ENCODE data around the gene UPF3B. TPM values are rescaled to one million over a fixed set of nuclear protein-coding genes. Genes with fewer than 3 reads are reported as not detected.

Gene UPF3B
- total RNA-seq, 1 donor from 2014 or later = 8.3 TPM

- DNase-seq (ENCODE audit: extremely low spot score, unreplicated experiment) = peak; percentile 89
- no peaks in the 10 kb centered on the region for H3K27me3 Mint-ChIP-seq (ENCODE audit: unreplicated experiment)
- TF ChIP-seq, protein P1, sequence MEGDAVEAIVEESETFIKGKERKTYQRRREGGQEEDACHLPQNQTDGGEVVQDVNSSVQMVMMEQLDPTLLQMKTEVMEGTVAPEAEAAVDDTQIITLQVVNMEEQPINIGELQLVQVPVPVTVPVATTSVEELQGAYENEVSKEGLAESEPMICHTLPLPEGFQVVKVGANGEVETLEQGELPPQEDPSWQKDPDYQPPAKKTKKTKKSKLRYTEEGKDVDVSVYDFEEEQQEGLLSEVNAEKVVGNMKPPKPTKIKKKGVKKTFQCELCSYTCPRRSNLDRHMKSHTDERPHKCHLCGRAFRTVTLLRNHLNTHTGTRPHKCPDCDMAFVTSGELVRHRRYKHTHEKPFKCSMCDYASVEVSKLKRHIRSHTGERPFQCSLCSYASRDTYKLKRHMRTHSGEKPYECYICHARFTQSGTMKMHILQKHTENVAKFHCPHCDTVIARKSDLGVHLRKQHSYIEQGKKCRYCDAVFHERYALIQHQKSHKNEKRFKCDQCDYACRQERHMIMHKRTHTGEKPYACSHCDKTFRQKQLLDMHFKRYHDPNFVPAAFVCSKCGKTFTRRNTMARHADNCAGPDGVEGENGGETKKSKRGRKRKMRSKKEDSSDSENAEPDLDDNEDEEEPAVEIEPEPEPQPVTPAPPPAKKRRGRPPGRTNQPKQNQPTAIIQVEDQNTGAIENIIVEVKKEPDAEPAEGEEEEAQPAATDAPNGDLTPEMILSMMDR (IDR thresholded peaks at IDR 0.05) = no peak
- peaks cover 31% of the 10 kb centered on the region for H3K4me1 Mint-ChIP-seq (ENCODE audit: unreplicated experiment)
- peak within 1 kb of the TSS; percentile 96 for H3K27ac Mint-ChIP-seq (ENCODE audit: unreplicated experiment)
- H3K9me3 Mint-ChIP-seq (ENCODE audit: unreplicated experiment) = no peaks in the 10 kb centered on the region
- peak within 1 kb of the TSS; percentile 89 for H3K4me3 Mint-ChIP-seq (ENCODE audit: unreplicated experiment)
- H3K36me3 Mint-ChIP-seq (ENCODE audit: unreplicated experiment) = peaks cover 6% of the 10 kb centered on the region
Measured at GRCh38 chrX:119791437-119792231, 61.1 kb downstream of the UPF3B start, which contains the start of gene RPL39. Gene RPL39, minus strand, starts transcription at chrX:119791630. Its CDS starts 54 bp downstream, at chrX:119791576.

GRCh38 chrX:119790977-119791436 is 61.8 kb downstream of the UPF3B start:
- peak overlapping the region; percentile 89 for H3K4me3 Mint-ChIP-seq (ENCODE audit: unreplicated experiment)
- H3K27me3 Mint-ChIP-seq (ENCODE audit: unreplicated experiment) = no peaks in the 10 kb centered on the region
- H3K27ac Mint-ChIP-seq (ENCODE audit: unreplicated experiment) = peak overlapping the region; percentile 96
- no peak for DNase-seq (ENCODE audit: extremely low spot score, unreplicated experiment)
- no peaks in the 10 kb centered on the region for H3K9me3 Mint-ChIP-seq (ENCODE audit: unreplicated experiment)
- H3K36me3 Mint-ChIP-seq (ENCODE audit: unreplicated experiment) = peaks cover 6% of the 10 kb centered on the region
- TF ChIP-seq, protein P1 (IDR thresholded peaks at IDR 0.05) = peak; percentile 17
- H3K4me1 Mint-ChIP-seq (ENCODE audit: unreplicated experiment) = peaks cover 31% of the 10 kb centered on the region

GRCh38 chrX:119784747-119785446 is 67.9 kb downstream of the UPF3B start:
- DNase-seq (ENCODE audit: extremely low spot score, unreplicated experiment) = no peak
- Mint-ChIP-seq H3K27me3 (ENCODE audit: unreplicated experiment) (no peaks in the 10 kb centered on the region), H3K27ac (ENCODE audit: unreplicated experiment) (no peak overlapping the region), H3K4me3 (ENCODE audit: unreplicated experiment) (no peak overlapping the region), H3K4me1 (ENCODE audit: unreplicated experiment) (peaks cover 22% of the 10 kb centered on the region), H3K36me3 (ENCODE audit: unreplicated experiment) (peaks cover 10% of the 10 kb centered on the region), H3K9me3 (ENCODE audit: unreplicated experiment) (no peaks in the 10 kb centered on the region)
- TF ChIP-seq, protein P1 (IDR thresholded peaks at IDR 0.05) = peak; percentile 49

Other genes starting within 250 kb of the UPF3B start
- 10.3 and 10.6 TPM in 2 replicates for gene NKRF, start 246.5 kb downstream of the UPF3B start, total RNA-seq
- 53.8 and 56.2 TPM in 2 replicates for gene SEPTIN6, start 159.8 kb downstream of the UPF3B start, total RNA-seq
- 1.1 and 1.5 TPM in 2 replicates for gene SOWAHD, start 94.4 kb downstream of the UPF3B start, total RNA-seq
- 1,616 and 1,617 TPM in 2 replicates for gene RPL39, start 61.3 kb downstream of the UPF3B start, total RNA-seq
- 13.3 and 13.5 TPM in 2 replicates for gene RNF113A, start 18.8 kb upstream of the UPF3B start, total RNA-seq
- 85.4 and 87.8 TPM in 2 replicates for gene NDUFA1, start 18.9 kb upstream of the UPF3B start, total RNA-seq
- gene AKAP14, start 42.9 kb upstream of the UPF3B start, total RNA-seq = not detected in 2 replicates
- 8.3 and 9.7 TPM in 2 replicates for gene NKAP, start 90.8 kb upstream of the UPF3B start, total RNA-seq
- gene RHOXF2B, start 224.7 kb upstream of the UPF3B start, total RNA-seq = not detected in 2 replicates